Pancreas (tissue), 10 donors: ENCODE measurements around the gene OR6C76. TPM values are rescaled to one million over a fixed set of nuclear protein-coding genes. Genes with fewer than 3 reads are reported as not detected.
"Not testable (repeated sequence)": the region's sequence is repeated elsewhere in the genome, so short reads cannot be mapped to it uniquely, and the experiment has no call there.

ENCODE experiments used
- ATAC-seq, 4 donors: fragments of 200-7000 bp; cut with Tn5 transposase; one replicate each; pipeline versions ENCODE4 v1.8.0 to v1.9.1; 2020; ENCODE audit warnings: mild to moderate bottlenecking in 4 of 4, moderate library complexity in 4 of 4
- DNase-seq, 6 donors: peaks; one replicate each; pipeline ENCODE4 v3.0.0-alpha.2; 2020
- FAIRE-seq: peaks from 2 replicates; lab custom pipeline; 2012; peaks lifted over from hg19 to GRCh38; lab: Jason Lieb, UNC
- H3K27ac ChIP-seq, 4 donors: fragments of 200-600 bp; sonication (generic); 1 replicate in 3 of 4; 2 replicates in 1 of 4; pipeline versions ENCODE4 v1.5.0 to v1.8.0; 2020
- H3K27me3 ChIP-seq, 4 donors: fragments of 200-600 bp; one replicate each; pipeline ENCODE4 v1.8.0; 2021
- H3K36me3 ChIP-seq, 3 donors: fragments of 200-600 bp; sonication (generic) in 1 of 3; one replicate each; pipeline versions ENCODE4 v1.5.0 to v1.8.0; 2020 to 2021
- H3K4me1 ChIP-seq, 3 donors: fragments of 200-600 bp; one replicate each; pipeline ENCODE4 v1.8.0; 2021
- H3K4me3 ChIP-seq, 4 donors: fragments of 200-600 bp; sonication (generic) in 2 of 4; one replicate each; pipeline versions ENCODE4 v1.5.0 to v1.8.0; 2020 to 2021
- H3K9me3 ChIP-seq, 4 donors: fragments of 200-600 bp; one replicate each; pipeline ENCODE4 v1.8.0; 2021
- WGBS, 2 donors: extraction: QIAGEN DNeasy Blood & Tissue Kit; methylation state at CpG; one replicate each; pipeline ENCODE4 v1.1.7; 2013; 5-methylcytosine and 5-hydroxymethylcytosine counted together
- intact Hi-C, 3 donors: fragments of 100-400 bp; cut with DNase I; formaldehyde crosslinking; loops; one replicate each; pipeline versions ENCODE4 v1.11.1 to v1.14.2; 2022
- polyA plus RNA-seq, 2 donors: library from polyadenylated mRNA; stranded (reverse); fragments of 200-250 nt; gene quantifications; one replicate each; pipeline ENCODE4 v1.2.3, GENCODE V29; 2013
- total RNA-seq, 6 donors: library from RNA; stranded (reverse); fragmentation: NEBNext Ultra II Directional in 4 of 6; extraction: Animal tissue kit (Norgen Biotek cat#: 25700) in 4 of 6; gene quantifications; one replicate each; pipeline versions ENCODE4 v1.2.1 to v1.2.4, GENCODE V29; 2021 to 2023
- TF ChIP-seq, protein P1 (sequence below), 4 donors: fragments of 200-600 bp; sonication (generic) in 3 of 4; IDR thresholded peaks; one replicate each; pipeline versions ENCODE4 v1.5.0 to v1.8.0; 2021; ENCODE audit warnings: antibody characterized with exemption in 4 of 4
- donor health status: healthy with polysubstance abuse.
- donor health status: DM: no; HTN: no; CAD: no; lungs with moderate emphysema.
- donor health status: DM: no; HTN: no; CAD: no.
- donor health status: control.
- donor health status: control.
- donor health status: Bipolar disorder and iron deficiency.
- donor health status: DM: yes; HTN: yes; CAD: no.
- donor health status: DM: no; HTN: no; CAD: no.
- donor health status: DM: no; HTN: no; CAD: no.
- donor health status: DM: yes; HTN: yes; CAD: no.

Gene OR6C76
- total and polyA plus RNA-seq, 8 donors: not detected

DNA sequence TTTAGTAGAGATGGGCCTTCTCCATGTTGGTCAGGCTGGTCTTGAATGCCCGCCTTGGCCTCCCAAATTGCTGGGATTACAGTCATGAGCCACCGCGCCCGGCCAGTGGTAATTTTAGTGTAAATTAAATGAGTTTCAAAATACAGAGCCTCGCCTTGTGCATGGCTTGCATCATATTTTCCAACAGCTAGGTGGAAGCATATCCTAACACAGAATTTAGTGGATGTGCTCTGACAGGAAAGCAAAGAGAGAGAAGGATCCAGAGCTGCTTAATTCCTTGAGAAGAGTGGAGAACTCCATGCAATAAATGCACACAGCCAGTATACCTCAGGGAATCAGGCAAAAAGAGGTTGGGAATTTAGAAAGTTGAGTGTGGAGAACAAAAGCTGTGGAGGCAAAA lies 20.3 kb downstream of the OR6C76 start:
- intact Hi-C loops: loop anchor here in 1 of 3 donors (10.0 kb wide), 1 partner anchor 168 kb away; no protein-coding TSS in a partner anchor
- DNase-seq (no peak), FAIRE-seq (no peak), ATAC-seq (peak in 2 of 4 donors; percentile 43 to 75)
- Histone ChIP-seq H3K4me1 (no peaks in the 10 kb centered on the region), H3K27ac (no peak overlapping the region), H3K27me3 (no peaks in the 10 kb centered on the region), H3K4me3 (no peak overlapping the region), H3K36me3 (no peaks in the 10 kb centered on the region), H3K9me3 (no peaks in the 10 kb centered on the region)
- WGBS, 2 donors: 52 to 60% methylated on average over 5 of the region's 5 CpGs
- TF ChIP-seq, protein P1, sequence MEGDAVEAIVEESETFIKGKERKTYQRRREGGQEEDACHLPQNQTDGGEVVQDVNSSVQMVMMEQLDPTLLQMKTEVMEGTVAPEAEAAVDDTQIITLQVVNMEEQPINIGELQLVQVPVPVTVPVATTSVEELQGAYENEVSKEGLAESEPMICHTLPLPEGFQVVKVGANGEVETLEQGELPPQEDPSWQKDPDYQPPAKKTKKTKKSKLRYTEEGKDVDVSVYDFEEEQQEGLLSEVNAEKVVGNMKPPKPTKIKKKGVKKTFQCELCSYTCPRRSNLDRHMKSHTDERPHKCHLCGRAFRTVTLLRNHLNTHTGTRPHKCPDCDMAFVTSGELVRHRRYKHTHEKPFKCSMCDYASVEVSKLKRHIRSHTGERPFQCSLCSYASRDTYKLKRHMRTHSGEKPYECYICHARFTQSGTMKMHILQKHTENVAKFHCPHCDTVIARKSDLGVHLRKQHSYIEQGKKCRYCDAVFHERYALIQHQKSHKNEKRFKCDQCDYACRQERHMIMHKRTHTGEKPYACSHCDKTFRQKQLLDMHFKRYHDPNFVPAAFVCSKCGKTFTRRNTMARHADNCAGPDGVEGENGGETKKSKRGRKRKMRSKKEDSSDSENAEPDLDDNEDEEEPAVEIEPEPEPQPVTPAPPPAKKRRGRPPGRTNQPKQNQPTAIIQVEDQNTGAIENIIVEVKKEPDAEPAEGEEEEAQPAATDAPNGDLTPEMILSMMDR (IDR thresholded peaks at IDR 0.05): no peak

DNA sequence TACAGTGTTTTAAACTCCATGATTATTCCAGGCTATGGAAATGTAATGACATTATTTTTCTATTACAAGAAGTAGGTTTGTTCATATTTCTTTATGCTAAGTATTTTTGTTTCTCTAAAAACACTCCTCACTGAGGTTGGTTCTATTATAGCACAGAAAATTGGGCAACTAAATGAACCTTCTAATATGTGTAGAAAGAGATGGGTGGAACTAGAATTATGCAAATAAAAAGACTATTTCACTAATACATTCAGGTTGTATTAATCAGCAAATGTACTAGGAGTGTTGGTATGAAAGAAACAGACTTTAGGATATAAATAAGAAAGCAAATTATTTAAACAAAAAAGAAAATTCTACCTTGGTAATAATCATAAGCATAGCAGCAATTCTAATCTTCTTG lies 22.8 kb downstream of the OR6C76 start:
- FAIRE-seq: no peak
- Histone ChIP-seq H3K27ac (no peak overlapping the region), H3K9me3 (no peaks in the 10 kb centered on the region), H3K27me3 (no peaks in the 10 kb centered on the region), H3K36me3 (no peaks in the 10 kb centered on the region), H3K4me3 (no peak overlapping the region), H3K4me1 (no peaks in the 10 kb centered on the region)
- intact Hi-C loops: loop anchor here in 1 of 3 donors (10.0 kb wide), 1 partner anchor 166 kb away; no protein-coding TSS in a partner anchor
- no peak for ATAC-seq
- TF ChIP-seq, protein P1 (IDR thresholded peaks at IDR 0.05): no peak
- DNase-seq: no peak

DNA sequence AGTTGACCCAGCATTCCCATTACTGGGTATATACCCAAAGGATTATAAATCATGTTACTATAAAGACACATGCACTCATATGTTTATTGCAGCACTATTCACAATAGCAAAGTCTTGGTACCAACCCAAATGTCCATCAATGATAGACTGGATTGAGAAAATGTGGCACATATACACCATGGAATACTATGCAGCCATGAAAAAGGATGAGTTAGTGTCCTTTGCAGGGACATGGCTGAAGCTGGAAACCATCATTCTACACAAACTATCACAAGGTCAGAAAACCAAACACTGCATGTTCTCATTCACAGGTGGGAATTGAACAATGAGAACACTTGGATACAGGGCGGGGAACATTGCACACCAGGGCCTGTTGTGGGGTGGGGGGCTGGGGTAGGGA lies 38.9 kb downstream of the OR6C76 start:
- DNase-seq, H3K9me3 ChIP-seq, H3K27me3 ChIP-seq, H3K4me3 ChIP-seq, intact Hi-C loops, H3K36me3 ChIP-seq, FAIRE-seq, H3K27ac ChIP-seq, H3K4me1 ChIP-seq, ATAC-seq: not testable (repeated sequence)
- WGBS, 2 donors: 86 to 94% methylated on average over 1 of the region's 1 CpG

DNA sequence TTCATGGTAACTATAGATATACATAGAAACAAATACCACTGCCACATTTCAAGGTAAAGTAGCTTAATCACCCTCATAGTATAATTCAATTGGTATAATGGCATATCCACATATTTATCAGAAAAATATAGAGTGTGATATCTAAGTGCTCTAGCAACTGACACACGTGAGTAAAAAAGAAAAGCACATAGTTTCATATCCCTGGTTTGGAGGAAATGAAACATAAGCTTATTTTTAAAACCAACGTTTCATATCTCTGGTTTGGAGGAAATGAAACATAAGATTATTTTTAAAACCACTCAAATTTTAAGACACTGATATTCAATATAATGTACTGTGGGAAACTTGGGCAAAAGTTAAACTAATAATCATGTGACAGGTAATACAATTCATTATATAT lies 41.8 kb downstream of the OR6C76 start:
- FAIRE-seq: no peak
- no peak for DNase-seq
- intact Hi-C loops: no loop called here

DNA sequence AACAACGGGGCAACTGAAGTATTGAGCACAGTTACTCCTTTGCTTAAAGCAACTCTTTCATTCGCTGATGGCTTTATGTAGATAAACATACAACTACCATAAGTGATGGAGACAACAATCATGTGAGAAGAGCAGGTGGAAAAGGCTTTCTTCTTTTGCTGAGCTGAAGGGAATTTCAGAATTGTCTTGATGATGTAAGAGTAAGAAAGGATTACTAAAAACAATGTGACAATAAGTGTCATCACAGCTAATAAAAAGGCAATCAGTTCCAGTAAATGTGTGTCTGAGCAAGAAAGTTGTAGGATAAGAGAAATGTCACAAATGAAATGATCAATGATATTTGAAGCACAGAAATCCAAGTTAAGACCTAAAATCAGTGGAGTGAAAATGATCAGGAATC lies 43.2 kb downstream of the OR6C76 start:
- ATAC-seq (no peak), DNase-seq (no peak), FAIRE-seq (no peak)
- Histone ChIP-seq H3K36me3 (no peaks in the 10 kb centered on the region), H3K9me3 (no peaks in the 10 kb centered on the region), H3K27ac (no peak overlapping the region), H3K4me3 (no peak overlapping the region), H3K27me3 (no peaks in the 10 kb centered on the region), H3K4me1 (no peaks in the 10 kb centered on the region)
- TF ChIP-seq, protein P1 (IDR thresholded peaks at IDR 0.05): no peak
- WGBS, 2 donors: 78% methylated on average over 2 of the region's 2 CpGs
- intact Hi-C loops: no loop called here

More for the DNA sequence above, 41.8 kb downstream of the OR6C76 start:
- no peaks in the 10 kb centered on the region for H3K36me3 ChIP-seq
- no peak overlapping the region for H3K4me3 ChIP-seq
- H3K4me1 ChIP-seq: no peaks in the 10 kb centered on the region
- ATAC-seq: no peak
- TF ChIP-seq, protein P1 (IDR thresholded peaks at IDR 0.05): no peak
- no peaks in the 10 kb centered on the region for H3K27me3 ChIP-seq
- H3K9me3 ChIP-seq: no peaks in the 10 kb centered on the region
- WGBS, 2 donors: 42% methylated on average over 2 of the region's 2 CpGs
- H3K27ac ChIP-seq: no peak overlapping the region
